ENCODE results near the gene CFAP65.

The CFAP65 gene

GRCh38 chr2:219041252-219041651 is at the start of gene CFAP65:
Gene CFAP65 (minus strand): TSS chr2:219041516. CDS start chr2:219039048, 2,468 bp downstream.
- DNase-seq, result peak; percentile 69

- DNase-seq, result no peak
Measured at GRCh38 chr2:219090436-219091299, 49.4 kb upstream of the CFAP65 start.

GRCh38 chr2:219089330-219089729 is 48.0 kb upstream of the CFAP65 start:
- DNase-seq, result no peak

GRCh38 chr2:219087848-219088247 is 46.5 kb upstream of the CFAP65 start:
- DNase-seq, result no peak

- no peak for DNase-seq
Measured at GRCh38 chr2:219087361-219087760, 46.0 kb upstream of the CFAP65 start.

GRCh38 chr2:219086196-219086595 is 44.9 kb upstream of the CFAP65 start:
- DNase-seq, result no peak

- DNase-seq, result no peak
Measured at GRCh38 chr2:219084791-219085190, 43.5 kb upstream of the CFAP65 start.

GRCh38 chr2:219082332-219082958 is 41.1 kb upstream of the CFAP65 start:
- no peak for DNase-seq

GRCh38 chr2:219081701-219082331 is 40.5 kb upstream of the CFAP65 start:
- DNase-seq, result no peak

- no peak for DNase-seq
Measured at GRCh38 chr2:219081096-219081495, 39.8 kb upstream of the CFAP65 start.

- no peak for DNase-seq
Measured at GRCh38 chr2:219079417-219079816, 38.1 kb upstream of the CFAP65 start.

- DNase-seq, result no peak
Measured at GRCh38 chr2:219078951-219079350, 37.6 kb upstream of the CFAP65 start.

GRCh38 chr2:219078126-219078525 is 36.8 kb upstream of the CFAP65 start:
- DNase-seq, result no peak

- no peak for DNase-seq
Measured at GRCh38 chr2:219076253-219076652, 34.9 kb upstream of the CFAP65 start.

GRCh38 chr2:219073413-219074129 is 32.3 kb upstream of the CFAP65 start:
- no peak for DNase-seq

GRCh38 chr2:219072741-219073250 is 31.5 kb upstream of the CFAP65 start:
- DNase-seq, result no peak

- DNase-seq, result no peak
Measured at GRCh38 chr2:219071131-219071816, 30.0 kb upstream of the CFAP65 start.

- no peak for DNase-seq
Measured at GRCh38 chr2:219065484-219065883, 24.2 kb upstream of the CFAP65 start.

GRCh38 chr2:219062081-219062480 is 20.8 kb upstream of the CFAP65 start:
- DNase-seq, result no peak

- DNase-seq, result no peak
Measured at GRCh38 chr2:219060821-219061791, 19.8 kb upstream of the CFAP65 start, which contains the start of gene IHH. Gene IHH (minus strand): TSS chr2:219060921. CDS start chr2:219060467, 454 bp downstream.

Data from activated effector memory CD4-positive, alpha-beta T cell treated with anti-CD3 and anti-CD28 coated beads, Interleukin-2, amount 50 U/mL, for 16 hours (primary cell).